Lung (tissue), 12 donors: Measurements from ENCODE around the gene PPP2R2C. TPM values are rescaled to one million over a fixed set of nuclear protein-coding genes. Genes with fewer than 3 reads are reported as not detected.

ENCODE experiments used
- ATAC-seq: fragments of 200-7000 bp; cut with Tn5 transposase; one replicate; pipeline ENCODE4 v1.9.1; 2020; ENCODE audit warnings: moderate number of reproducible peaks; ENCODE audit not compliant: insufficient read depth, low FRiP score
- DNase-seq, 3 donors: peaks; one replicate each; pipeline ENCODE4 v3.0.0-alpha.2; 2013 to 2017
- H3K27ac ChIP-seq, 2 donors: one replicate each; pipeline ENCODE4 v1.5.1; 2013; ENCODE audit warnings: mild to moderate bottlenecking in 2 of 2, moderate library complexity in 2 of 2, control low read depth in 1 of 2, inconsistent platforms in 1 of 2, low read depth in 1 of 2, low read length in 1 of 2
- H3K27me3 ChIP-seq, 3 donors: one replicate each; pipeline ENCODE4 v1.5.1; 2013; ENCODE audit warnings: low read length in 2 of 3; ENCODE audit not compliant: control insufficient read depth in 3 of 3, insufficient read depth in 3 of 3
- H3K36me3 ChIP-seq, 4 donors: one replicate each; pipeline ENCODE4 v1.5.1; 2013; ENCODE audit warnings: low read length in 4 of 4, mild to moderate bottlenecking in 1 of 4, moderate library complexity in 1 of 4; ENCODE audit not compliant: control insufficient read depth in 4 of 4, insufficient read depth in 4 of 4
- H3K4me1 ChIP-seq, 5 donors: one replicate each; pipeline ENCODE4 v1.5.1; 2013; ENCODE audit warnings: low read length in 5 of 5, mild to moderate bottlenecking in 2 of 5, moderate library complexity in 1 of 5; ENCODE audit not compliant: control insufficient read depth in 5 of 5, insufficient read depth in 5 of 5
- H3K4me3 ChIP-seq: one replicate; pipeline ENCODE4 v1.5.1; 2013; ENCODE audit warnings: mild to moderate bottlenecking, control low read depth, moderate library complexity
- H3K9ac ChIP-seq, 2 donors: one replicate each; pipeline ENCODE4 v1.5.1; 2013; ENCODE audit warnings: low read length in 2 of 2, control low read depth in 1 of 2; ENCODE audit not compliant: insufficient read depth in 1 of 2
- H3K9me3 ChIP-seq, 4 donors: one replicate each; pipeline ENCODE4 v1.5.1; 2013; ENCODE audit warnings: low read length in 3 of 4, mild to moderate bottlenecking in 1 of 4, moderate library complexity in 1 of 4; ENCODE audit not compliant: control insufficient read depth in 4 of 4, insufficient read depth in 3 of 4
- CTCF ChIP-seq: IDR thresholded peaks from 2 replicates; pipeline ENCODE4 v1.5.1; 2012; ENCODE audit warnings: mild to moderate bottlenecking; ENCODE audit errors: control extremely low read depth, extremely low read depth
- WGBS, 2 donors: extraction: QIAGEN DNeasy Blood & Tissue Kit; methylation state at CpG; one replicate each; pipeline ENCODE4 v1.1.7; 2013; 5-methylcytosine and 5-hydroxymethylcytosine counted together
- polyA plus RNA-seq, 2 donors: library from polyadenylated mRNA; stranded (reverse); fragments of 200-250 nt; gene quantifications; one replicate each; pipeline ENCODE4 v1.2.1, GENCODE V29; 2013
- total RNA-seq, 2 donors: library from RNA; depleted of rRNA in 1 of 2; stranded (reverse); fragments of >200 nt in 1 of 2; gene quantifications; one replicate each; pipeline ENCODE4 v1.2.1, GENCODE V29; 2014 to 2021
- donor health status: control.
- donor health status: control.
- donor health status: Bipolar disorder and iron deficiency.
- donor health status: healthy.
- donor health status: DM: yes; HTN: yes; CAD: no.

Gene PPP2R2C
- total and polyA plus RNA-seq, 4 donors: 0.03 to 0.57 (median 0.04) TPM

DNA sequence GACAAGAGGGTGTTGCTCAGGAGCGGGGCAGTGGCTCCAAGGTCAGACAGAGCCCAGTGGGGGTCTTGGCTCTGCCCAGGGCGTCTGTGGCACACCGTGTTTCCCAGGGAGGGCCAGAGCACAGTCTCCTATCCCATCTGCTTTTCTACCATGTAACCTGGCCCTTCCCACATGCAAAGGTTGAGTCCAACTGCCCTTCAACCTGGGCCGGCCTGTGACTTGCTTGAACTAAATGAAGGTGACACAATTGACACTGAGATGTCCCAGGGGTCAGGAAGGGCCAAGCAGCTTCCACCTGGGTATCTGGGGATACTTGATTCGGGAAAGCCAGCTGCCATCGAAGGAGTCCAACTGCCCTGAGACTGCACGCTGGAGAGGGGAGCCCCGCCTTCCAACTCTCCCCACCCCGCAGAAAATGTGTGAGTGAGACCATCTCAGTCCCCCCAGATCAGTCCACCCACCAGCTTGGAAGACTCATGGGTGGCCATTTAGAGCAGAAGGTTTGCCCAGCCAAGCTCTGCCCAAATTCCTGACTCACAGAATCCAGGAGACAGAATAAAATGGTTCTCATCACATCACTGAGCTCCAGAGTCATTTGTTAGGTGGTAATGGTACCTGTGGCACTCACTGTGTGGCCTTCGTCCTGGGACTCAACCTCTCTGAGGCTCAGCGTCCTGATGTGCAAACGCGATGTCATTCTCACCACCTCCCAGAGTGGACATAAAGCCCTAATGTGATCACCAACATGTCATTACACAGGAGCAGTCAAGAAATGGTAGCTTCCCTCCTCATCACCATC, 18.1 kb downstream of the PPP2R2C start:
- Histone ChIP-seq H3K9me3 (peaks cover 0 to 10% (median 2%) of the 10 kb centered on the region in 4 donors), H3K27ac (no peak overlapping the region), H3K27me3 (peaks cover 0 to 8% (median 0%) of the 10 kb centered on the region in 3 donors), H3K4me3 (no peak overlapping the region), H3K9ac (no peak overlapping the region), H3K36me3 (no peaks in the 10 kb centered on the region), H3K4me1 (peaks cover 0 to 2% (median 0%) of the 10 kb centered on the region in 5 donors)
- TF ChIP-seq CTCF: no peak
- no peak for ATAC-seq
- 70 to 71% methylated on average over 13 of the region's 13 CpGs for WGBS, 2 donors
- no peak for DNase-seq

- TF ChIP-seq CTCF: no peak
- ATAC-seq (no peak), DNase-seq (no peak)
- no peak overlapping the region for H3K4me3 ChIP-seq
- peaks cover 0 to 8% (median 0%) of the 10 kb centered on the region in 3 donors for H3K27me3 ChIP-seq
- WGBS, 2 donors: 68 to 69% methylated on average over 8 of the region's 8 CpGs
- peaks cover 0 to 5% (median 0%) of the 10 kb centered on the region in 4 donors for H3K9me3 ChIP-seq
- H3K9ac ChIP-seq: no peak overlapping the region
- no peak overlapping the region for H3K27ac ChIP-seq
- H3K4me1 ChIP-seq: peaks cover 0 to 2% (median 0%) of the 10 kb centered on the region in 5 donors
- no peaks in the 10 kb centered on the region for H3K36me3 ChIP-seq
Measured at GRCh38 chr4:6453688-6453990, 18.8 kb downstream of the PPP2R2C start.

- TF ChIP-seq CTCF: no peak
- ATAC-seq (no peak), DNase-seq (no peak)
- no peaks in the 10 kb centered on the region for H3K9me3 ChIP-seq
- 74 to 78% methylated on average over 20 of the region's 20 CpGs for WGBS, 2 donors
- peaks cover 0 to 7% (median 0%) of the 10 kb centered on the region in 3 donors for H3K27me3 ChIP-seq
- H3K27ac ChIP-seq: no peak overlapping the region
- H3K36me3 ChIP-seq: no peaks in the 10 kb centered on the region
- no peak overlapping the region for H3K4me3 ChIP-seq
- peaks cover 0 to 2% (median 0%) of the 10 kb centered on the region in 5 donors for H3K4me1 ChIP-seq
- H3K9ac ChIP-seq: no peak overlapping the region
Measured at GRCh38 chr4:6452897-6453687, 19.3 kb downstream of the PPP2R2C start.
